PC-3 (cell line): Measurements from ENCODE around the gene NEK4.

Source experiments
- EZH2phosphoT487 ChIP-seq: fragments of 300-600 bp; sonication (generic); IDR thresholded peaks from 2 replicates; pipeline ENCODE4 v1.6.1; 2018; ENCODE audit warnings: mild to moderate bottlenecking, antibody characterized with exemption, low read length, borderline replicate concordance
- TF ChIP-seq, protein P1 (sequence below): fragments of 300-600 bp; sonication (generic); conservative IDR thresholded peaks from 2 replicates; pipeline ENCODE4 v1.5.1; 2017; ENCODE audit warnings: antibody characterized with exemption, low read depth, mild to moderate bottlenecking, low read length

- TF ChIP-seq, protein P1, sequence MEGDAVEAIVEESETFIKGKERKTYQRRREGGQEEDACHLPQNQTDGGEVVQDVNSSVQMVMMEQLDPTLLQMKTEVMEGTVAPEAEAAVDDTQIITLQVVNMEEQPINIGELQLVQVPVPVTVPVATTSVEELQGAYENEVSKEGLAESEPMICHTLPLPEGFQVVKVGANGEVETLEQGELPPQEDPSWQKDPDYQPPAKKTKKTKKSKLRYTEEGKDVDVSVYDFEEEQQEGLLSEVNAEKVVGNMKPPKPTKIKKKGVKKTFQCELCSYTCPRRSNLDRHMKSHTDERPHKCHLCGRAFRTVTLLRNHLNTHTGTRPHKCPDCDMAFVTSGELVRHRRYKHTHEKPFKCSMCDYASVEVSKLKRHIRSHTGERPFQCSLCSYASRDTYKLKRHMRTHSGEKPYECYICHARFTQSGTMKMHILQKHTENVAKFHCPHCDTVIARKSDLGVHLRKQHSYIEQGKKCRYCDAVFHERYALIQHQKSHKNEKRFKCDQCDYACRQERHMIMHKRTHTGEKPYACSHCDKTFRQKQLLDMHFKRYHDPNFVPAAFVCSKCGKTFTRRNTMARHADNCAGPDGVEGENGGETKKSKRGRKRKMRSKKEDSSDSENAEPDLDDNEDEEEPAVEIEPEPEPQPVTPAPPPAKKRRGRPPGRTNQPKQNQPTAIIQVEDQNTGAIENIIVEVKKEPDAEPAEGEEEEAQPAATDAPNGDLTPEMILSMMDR = no peak
- TF ChIP-seq EZH2phosphoT487 = no peak
Observed at GRCh38 chr3:52703341-52703740, 67.4 kb downstream of the NEK4 start.
